Liver (tissue), 9 donors: ENCODE results near the gene IQCE. TPM values are rescaled to one million over a fixed set of nuclear protein-coding genes. Genes with fewer than 3 reads are reported as not detected.

ENCODE experiments used
- DNase-seq: peaks from one replicate; pipeline ENCODE4 v3.0.0-alpha.2; 2017; ENCODE audit warnings: low spot score
- H3K27ac ChIP-seq, 2 donors: one replicate each; pipeline ENCODE4 v1.7.0; 2013; ENCODE audit warnings: inconsistent platforms in 2 of 2, low read length in 2 of 2, control low read depth in 1 of 2, low read depth in 1 of 2, mild to moderate bottlenecking in 1 of 2
- H3K27me3 ChIP-seq, 4 donors: one replicate each; pipeline versions ENCODE4 v1.6.1 to v1.7.0; 2013; ENCODE audit warnings: low read length in 3 of 4, inconsistent platforms in 1 of 4, mild to moderate bottlenecking in 1 of 4, moderate library complexity in 1 of 4; ENCODE audit not compliant: control insufficient read depth in 4 of 4, insufficient read depth in 4 of 4
- H3K36me3 ChIP-seq, 4 donors: one replicate each; pipeline versions ENCODE4 v1.6.1 to v1.7.0; 2013; ENCODE audit warnings: low read length in 3 of 4, mild to moderate bottlenecking in 3 of 4, low read depth in 1 of 4, moderate library complexity in 1 of 4; ENCODE audit not compliant: control insufficient read depth in 4 of 4, insufficient read depth in 3 of 4
- H3K4me1 ChIP-seq, 4 donors: one replicate each; pipeline versions ENCODE4 v1.6.1 to v1.7.0; 2013; ENCODE audit warnings: low read length in 3 of 4, mild to moderate bottlenecking in 3 of 4, moderate library complexity in 1 of 4; ENCODE audit not compliant: control insufficient read depth in 4 of 4, insufficient read depth in 4 of 4
- H3K4me3 ChIP-seq, 3 donors: one replicate each; pipeline versions ENCODE4 v1.6.1 to v1.7.0; 2013; ENCODE audit warnings: low read length in 3 of 3, control low read depth in 1 of 3, low read depth in 1 of 3, mild to moderate bottlenecking in 1 of 3
- H3K9ac ChIP-seq, 2 donors: one replicate each; pipeline ENCODE4 v1.7.0; 2013; ENCODE audit warnings: low read length in 2 of 2, mild to moderate bottlenecking in 2 of 2, moderate library complexity in 2 of 2, control low read depth in 1 of 2, low read depth in 1 of 2
- H3K9me3 ChIP-seq, 4 donors: one replicate each; pipeline versions ENCODE4 v1.6.1 to v1.7.0; 2013; ENCODE audit warnings: low read length in 3 of 4; ENCODE audit not compliant: control insufficient read depth in 4 of 4
- ATF3 ChIP-seq: IDR thresholded peaks from 2 replicates; pipeline ENCODE4 v1.6.1; 2016; ENCODE audit warnings: antibody characterized with exemption
- CTCF ChIP-seq: fragments of 150-350 bp; IDR thresholded peaks from 2 replicates; pipeline ENCODE4 v1.5.1; 2017; ENCODE audit warnings: improper control_type of control experiment, low read depth, low read length; ENCODE audit not compliant: missing input control
- EGR1 ChIP-seq, 2 donors: IDR thresholded peaks; 2 replicates each; pipeline ENCODE4 v1.6.1; 2016 to 2018; ENCODE audit warnings: antibody characterized with exemption in 2 of 2, low read depth in 2 of 2
- FOXA1 ChIP-seq: IDR thresholded peaks from 2 replicates; pipeline ENCODE4 v1.6.1; 2016; ENCODE audit warnings: antibody characterized with exemption
- FOXA2 ChIP-seq: IDR thresholded peaks from 2 replicates; pipeline ENCODE4 v1.6.1; 2016; ENCODE audit warnings: antibody characterized with exemption
- GABPA ChIP-seq, 2 donors: IDR thresholded peaks in 1 of 2; conservative IDR thresholded peaks in 1 of 2; 2 replicates each; pipeline ENCODE4 v1.6.1; 2016; ENCODE audit warnings: antibody characterized with exemption in 2 of 2, mild to moderate bottlenecking in 1 of 2, moderate library complexity in 1 of 2
- HNF4A ChIP-seq, 2 donors: conservative IDR thresholded peaks; 2 replicates each; pipeline ENCODE4 v1.6.1; 2016; ENCODE audit warnings: antibody characterized with exemption in 2 of 2, mild to moderate bottlenecking in 2 of 2
- HNF4G ChIP-seq: IDR thresholded peaks from 2 replicates; pipeline ENCODE4 v1.6.1; 2016; ENCODE audit warnings: antibody characterized with exemption
- JUND ChIP-seq, 2 donors: IDR thresholded peaks; 2 replicates each; pipeline ENCODE4 v1.6.1; 2016; ENCODE audit warnings: antibody characterized with exemption in 2 of 2
- MAX ChIP-seq: IDR thresholded peaks from 2 replicates; pipeline ENCODE4 v1.6.1; 2016; ENCODE audit warnings: antibody characterized with exemption
- NR2F2 ChIP-seq: IDR thresholded peaks from 2 replicates; pipeline ENCODE4 v1.6.1; 2016; ENCODE audit warnings: antibody characterized with exemption
- RAD21 ChIP-seq, 2 donors: IDR thresholded peaks; 2 replicates each; pipeline ENCODE4 v1.6.1; 2016; ENCODE audit warnings: antibody characterized with exemption in 2 of 2, mild to moderate bottlenecking in 2 of 2
- REST ChIP-seq: IDR thresholded peaks from 2 replicates; pipeline ENCODE4 v1.6.1; 2016; ENCODE audit warnings: antibody characterized with exemption, mild to moderate bottlenecking
- RXRA ChIP-seq, 2 donors: IDR thresholded peaks; 2 replicates each; pipeline ENCODE4 v1.6.1; 2017 to 2018; ENCODE audit warnings: antibody characterized with exemption in 2 of 2, mild to moderate bottlenecking in 1 of 2
- SP1 ChIP-seq: IDR thresholded peaks from 2 replicates; pipeline ENCODE4 v1.6.1; 2018; ENCODE audit warnings: antibody characterized with exemption, mild to moderate bottlenecking
- TAF1 ChIP-seq: conservative IDR thresholded peaks from 2 replicates; pipeline ENCODE4 v1.6.1; 2016; ENCODE audit warnings: antibody characterized with exemption, mild to moderate bottlenecking
- YY1 ChIP-seq: IDR thresholded peaks from 2 replicates; pipeline ENCODE4 v1.6.1; 2016; ENCODE audit warnings: antibody characterized with exemption, mild to moderate bottlenecking
- ZBTB33 ChIP-seq: IDR thresholded peaks from 2 replicates; pipeline ENCODE4 v1.6.1; 2016; ENCODE audit warnings: antibody characterized with exemption
- WGBS: extraction: QIAGEN DNeasy Blood & Tissue Kit; methylation state at CpG from one replicate; pipeline ENCODE4 v1.1.7; 2013; 5-methylcytosine and 5-hydroxymethylcytosine counted together
- polyA plus RNA-seq, 2 donors: library from polyadenylated mRNA; stranded (reverse) in 1 of 2; unstranded in 1 of 2; fragments of 200-250 nt in 1 of 2; fragments of >200 nt in 1 of 2; fragmentation: Nextera tagmentation in 1 of 2; extraction: Ambion mirVana in 1 of 2; gene quantifications; one replicate each; pipeline versions ENCODE4 v1.2.1 to v1.2.3, GENCODE V29; 2013 to 2015
- total RNA-seq, 2 donors: library from RNA; depleted of rRNA; stranded (reverse); fragments of >200 nt; gene quantifications; one replicate each; pipeline ENCODE4 v1.2.3, GENCODE V29; 2014
- donor health status: healthy.
- donor health status: healthy.
- donor health status: healthy.
- donor health status: healthy.
- donor health status: healthy.

IQCE gene
- total and polyA plus RNA-seq, 4 donors, result 2.1 to 5.9 (median 3.6) TPM

- no peak for DNase-seq
- WGBS, result 81% methylated on average over 14 of the region's 14 CpGs
- Histone ChIP-seq H3K9ac (no peak overlapping the region), H3K27ac (no peak overlapping the region), H3K9me3 (no peaks in the 10 kb centered on the region), H3K36me3 (no peaks in the 10 kb centered on the region), H3K4me1 (peaks cover 0 to 12% (median 11%) of the 10 kb centered on the region in 4 donors), H3K4me3 (no peak overlapping the region), H3K27me3 (no peaks in the 10 kb centered on the region)
- TF ChIP-seq HNF4A (conservative IDR thresholded peaks at IDR 0.05) (no peak), NR2F2 (no peak), EGR1 (IDR thresholded peaks at IDR 0.05; ENCODE audit: low read depth in 2 of 2) (no peak), ATF3 (no peak), YY1 (no peak), CTCF (no peak), HNF4G (no peak), FOXA1 (no peak), GABPA (IDR thresholded peaks at IDR 0.05 in 1 of 2, conservative IDR thresholded peaks at IDR 0.05 in 1 of 2) (no peak), JUND (IDR thresholded peaks at IDR 0.05) (no peak), RXRA (IDR thresholded peaks at IDR 0.05) (no peak), TAF1 (no peak), RAD21 (IDR thresholded peaks at IDR 0.05) (no peak), REST (no peak), SP1 (no peak), FOXA2 (no peak), MAX (no peak)
These were observed 52.1 kb downstream of the IQCE start for GRCh38 chr7:2610898-2611297.

- DNase-seq, result no peak
- H3K4me3 ChIP-seq, result no peak overlapping the region
- 93% methylated on average over 11 of the region's 11 CpGs for WGBS
- no peaks in the 10 kb centered on the region for H3K27me3 ChIP-seq
- H3K4me1 ChIP-seq, result peaks cover 0 to 12% (median 11%) of the 10 kb centered on the region in 4 donors
- no peak overlapping the region for H3K27ac ChIP-seq
- no peaks in the 10 kb centered on the region for H3K9me3 ChIP-seq
- H3K36me3 ChIP-seq, result no peaks in the 10 kb centered on the region
- no peak overlapping the region for H3K9ac ChIP-seq
- TF ChIP-seq ATF3 (no peak), RXRA (IDR thresholded peaks at IDR 0.05) (no peak), EGR1 (IDR thresholded peaks at IDR 0.05; ENCODE audit: low read depth in 2 of 2) (no peak), MAX (no peak), YY1 (no peak), CTCF (no peak), JUND (IDR thresholded peaks at IDR 0.05) (no peak), NR2F2 (no peak), TAF1 (no peak), HNF4G (no peak), FOXA1 (no peak), GABPA (IDR thresholded peaks at IDR 0.05 in 1 of 2, conservative IDR thresholded peaks at IDR 0.05 in 1 of 2) (no peak), HNF4A (conservative IDR thresholded peaks at IDR 0.05) (no peak), ZBTB33 (no peak), FOXA2 (no peak), SP1 (no peak)
These were observed 52.6 kb downstream of the IQCE start for GRCh38 chr7:2611401-2611800.
